T-helper 22 cell (primary cell): Measurements from ENCODE around the gene FER1L5.
A peak's percentile ranks its signal among the peaks of the same experiment; 100 is the strongest.
"Not testable (repeated sequence)": the region's sequence is repeated elsewhere in the genome, so short reads cannot be mapped to it uniquely, and the experiment has no call there.

Experiments
- DNase-seq: peaks from one replicate; pipeline ENCODE4 v3.0.0-alpha.2; 2020; ENCODE audit warnings: low read depth

Gene FER1L5

GRCh38 chr2:96636551-96637171 is 5.9 kb upstream of the FER1L5 start:
- no peak for DNase-seq

DNA sequence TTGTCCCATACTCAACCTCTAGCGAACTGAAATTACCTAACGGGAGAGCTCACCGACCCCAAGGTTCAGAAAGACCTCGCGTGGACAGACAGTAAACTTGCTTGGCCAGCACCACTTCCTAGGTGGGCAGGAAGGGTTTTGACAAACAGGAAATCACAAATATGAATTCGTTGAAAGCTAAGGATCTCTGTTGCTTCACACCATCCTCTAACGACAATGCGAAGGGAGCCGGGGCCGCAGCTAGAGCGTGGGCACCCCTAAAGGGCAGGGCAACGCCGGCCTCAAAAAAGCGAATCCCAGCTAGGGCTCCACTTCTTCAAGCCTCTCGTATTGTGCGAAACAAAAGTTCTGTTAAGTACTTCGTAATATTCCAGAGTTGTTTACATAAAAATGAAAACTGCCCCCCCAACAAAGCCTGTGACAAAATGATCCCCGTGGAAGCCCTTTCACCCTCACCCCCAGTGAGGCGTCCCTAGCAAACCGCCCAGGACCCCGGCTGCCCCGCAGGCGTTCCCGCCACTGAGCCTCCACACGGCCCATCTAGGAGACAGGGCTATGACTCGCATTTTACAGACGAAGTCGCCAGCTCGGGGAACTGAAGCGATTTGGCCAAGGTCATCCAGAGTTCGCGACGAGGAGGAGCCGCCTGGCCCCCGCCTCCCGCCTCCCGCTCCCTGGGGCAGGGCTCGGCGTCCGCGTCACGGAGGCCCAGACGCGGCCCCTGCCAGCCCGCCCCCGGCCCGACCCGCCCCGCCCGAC is 5.0 kb upstream of the FER1L5 start:
- DNase-seq = peak; percentile 79

DNA sequence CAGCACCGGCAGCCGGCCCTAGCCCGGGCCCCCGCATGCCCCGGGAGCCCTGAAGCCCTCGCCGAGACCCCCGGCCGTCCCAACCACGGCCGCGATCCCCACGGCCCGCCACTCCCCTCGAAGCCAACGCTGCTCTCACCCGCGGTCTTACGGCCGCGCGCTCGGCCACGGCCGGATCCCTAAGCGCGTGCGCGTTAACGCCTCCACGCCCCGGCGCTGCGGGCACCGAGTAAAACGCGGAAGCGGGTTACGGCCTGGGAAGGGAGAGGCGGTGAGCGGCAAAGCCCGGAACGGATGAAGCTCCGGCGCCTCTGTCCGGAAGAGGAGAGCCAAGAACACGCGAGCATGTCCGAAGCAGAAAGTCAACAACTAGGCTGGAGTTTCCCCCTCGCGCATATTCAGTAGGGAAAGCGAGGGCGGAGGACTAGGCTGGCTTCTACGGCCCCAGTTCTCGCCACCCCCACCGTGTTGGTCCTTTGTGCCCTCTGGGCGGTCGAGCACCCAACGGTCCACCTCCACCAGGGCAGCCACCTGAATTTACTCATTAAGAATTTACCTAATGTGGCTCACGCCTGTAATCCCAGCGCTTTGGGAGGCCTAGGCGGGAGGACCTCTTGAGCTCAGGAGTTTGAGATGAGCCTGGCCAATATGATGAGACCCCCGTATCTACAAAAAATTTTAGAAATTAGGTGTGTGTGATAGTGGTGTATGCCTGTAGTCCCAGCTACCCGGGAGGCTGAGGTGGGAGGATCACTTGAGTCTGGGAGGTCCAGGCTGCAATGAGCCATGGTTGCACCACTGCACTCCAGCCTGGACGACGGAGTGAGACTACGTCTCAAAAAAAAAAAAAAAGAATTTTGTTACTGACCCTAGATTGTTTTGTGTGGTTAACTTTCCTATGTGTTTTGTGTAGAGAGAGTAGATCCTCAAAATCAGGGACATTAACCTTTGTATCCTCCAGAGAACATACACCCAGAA is 4.1 kb upstream of the FER1L5 start, which contains the start of gene KANSL3:
Gene KANSL3 (minus strand): TSS at position 169 of the 978 bp plus-strand sequence. CDS start 1,177 bp downstream, outside the sequence.
- peak; percentile 70 for DNase-seq

DNA sequence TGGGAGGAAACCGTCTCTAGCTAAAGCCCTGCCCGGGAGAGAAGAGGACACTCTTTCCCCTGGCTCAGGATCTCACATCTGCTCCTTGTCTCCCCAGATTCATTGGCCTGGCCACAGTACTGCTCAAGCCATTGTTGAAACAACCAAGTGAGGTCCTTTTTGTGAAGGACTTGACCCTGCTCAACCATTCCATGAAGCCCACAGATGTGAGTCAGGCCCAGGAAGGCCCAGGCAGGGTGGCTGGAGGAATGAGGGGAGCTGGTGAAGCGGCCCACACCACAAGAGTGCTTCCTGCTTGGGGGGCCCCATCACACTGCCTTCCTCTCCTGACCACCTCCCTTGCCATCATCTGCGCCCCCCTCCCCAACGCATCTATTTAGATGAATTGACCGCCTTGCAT is 5.1 kb downstream of the FER1L5 start:
- no peak for DNase-seq

DNA sequence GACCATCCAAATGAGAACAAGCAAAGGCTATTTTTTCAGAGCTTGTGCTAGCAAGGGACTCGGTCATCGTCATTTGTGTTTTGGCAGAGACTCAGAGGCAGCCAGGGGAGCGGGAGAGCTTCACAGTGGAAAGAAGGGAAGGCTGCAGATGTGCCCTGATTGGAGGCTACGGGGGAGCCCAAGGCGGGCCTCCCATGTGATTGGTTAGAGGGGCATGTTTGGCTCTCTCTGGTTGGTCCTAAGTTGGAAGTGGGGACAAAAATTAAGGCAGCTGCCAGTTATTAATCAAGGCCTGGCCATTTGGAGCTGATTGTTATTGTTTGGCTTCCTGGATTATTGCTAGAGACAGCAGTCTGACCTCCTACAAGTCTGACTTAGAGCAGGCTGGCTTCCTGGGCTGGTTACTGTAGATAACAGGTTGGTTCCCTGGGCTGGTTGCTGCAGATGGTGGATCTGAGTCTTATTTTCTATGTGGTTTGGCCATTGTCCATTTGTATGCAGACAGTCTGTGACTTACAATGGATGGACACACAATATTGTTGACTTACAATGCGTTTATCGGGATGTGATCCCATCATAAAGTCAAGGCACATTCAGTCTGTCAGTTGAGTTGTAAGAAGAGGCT is 5.9 kb downstream of the FER1L5 start:
- DNase-seq = no peak

- DNase-seq = no peak
Measured at GRCh38 chr2:96649342-96649741, 6.8 kb downstream of the FER1L5 start.

DNA sequence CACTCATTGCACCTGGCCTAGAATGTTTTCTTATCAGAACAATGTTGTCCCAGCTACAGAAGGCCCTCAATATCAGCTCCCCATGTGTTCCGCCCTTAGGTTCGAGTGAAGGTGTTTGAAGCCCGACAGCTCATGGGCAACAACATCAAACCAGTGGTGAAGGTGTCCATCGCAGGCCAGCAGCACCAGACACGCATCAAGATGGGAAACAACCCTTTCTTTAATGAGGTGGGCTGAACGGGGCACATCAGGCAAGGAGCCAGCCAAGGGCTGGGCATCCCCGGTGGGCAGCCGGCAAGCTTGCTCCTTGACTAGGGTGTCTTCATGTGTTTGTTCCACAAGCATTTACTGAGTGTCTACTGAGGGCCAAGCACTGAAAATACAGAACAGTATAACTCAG is 9.2 kb downstream of the FER1L5 start:
- no peak for DNase-seq

DNA sequence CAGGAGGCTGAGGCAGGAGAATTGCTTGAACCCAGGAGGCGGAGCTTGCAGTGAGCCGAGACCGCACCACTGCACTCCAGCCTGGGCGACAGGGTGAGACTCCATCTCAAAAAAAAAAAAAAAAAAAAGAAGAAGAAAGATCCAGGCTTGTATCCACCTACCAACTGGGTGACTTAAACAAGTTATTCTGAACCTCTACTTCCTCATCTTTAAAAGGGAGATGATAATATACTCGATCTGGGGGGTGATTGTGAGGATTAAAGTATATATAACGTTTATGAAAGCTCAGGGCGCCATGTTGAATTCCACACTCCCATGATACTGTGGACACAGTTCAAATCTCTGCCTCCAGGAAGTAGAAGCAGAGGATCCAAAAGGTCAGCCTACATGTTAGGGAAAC is 12.2 kb downstream of the FER1L5 start:
- not testable (repeated sequence) for DNase-seq

DNA sequence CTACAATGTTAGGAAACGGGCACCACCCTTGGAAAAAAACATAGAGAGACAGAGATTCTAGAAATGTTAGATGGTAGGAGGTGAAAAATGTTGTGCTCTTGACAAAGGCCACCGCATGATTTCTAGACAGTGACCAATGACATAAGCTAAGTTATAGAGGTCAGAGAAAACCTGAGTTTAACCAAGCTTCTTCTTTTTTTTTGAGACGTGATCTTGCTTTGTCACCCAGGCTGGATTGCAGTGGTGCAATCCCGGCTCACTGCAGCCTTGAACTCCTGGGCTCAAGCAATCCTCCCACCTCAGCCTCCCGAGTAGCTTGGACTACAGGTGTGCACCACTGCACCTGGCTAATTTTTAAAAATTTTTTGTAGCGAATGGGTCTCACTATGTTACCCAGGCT is 13.0 kb downstream of the FER1L5 start:
- DNase-seq = no peak

GRCh38 chr2:96656540-96656939 is 14.0 kb downstream of the FER1L5 start:
- no peak for DNase-seq

DNA sequence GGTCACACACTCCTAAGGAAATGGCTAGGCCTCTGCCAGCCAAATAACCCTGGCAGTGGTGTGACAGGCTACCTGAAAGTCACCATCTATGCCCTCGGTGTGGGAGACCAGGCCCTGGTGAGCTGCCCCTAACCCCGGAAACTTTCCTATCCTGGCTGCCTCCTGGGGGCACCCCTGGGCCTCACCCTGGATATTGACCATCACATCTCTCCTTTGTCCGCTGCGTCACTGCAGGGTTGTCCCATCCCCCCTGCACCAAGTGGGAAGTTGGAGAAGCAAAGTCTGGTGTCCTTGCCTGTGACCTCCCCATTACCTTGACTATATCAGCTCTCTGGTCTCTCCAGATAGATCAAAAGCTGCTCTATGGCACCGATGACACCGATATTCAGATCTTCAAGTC is 18.8 kb downstream of the FER1L5 start:
- DNase-seq = no peak

DNA sequence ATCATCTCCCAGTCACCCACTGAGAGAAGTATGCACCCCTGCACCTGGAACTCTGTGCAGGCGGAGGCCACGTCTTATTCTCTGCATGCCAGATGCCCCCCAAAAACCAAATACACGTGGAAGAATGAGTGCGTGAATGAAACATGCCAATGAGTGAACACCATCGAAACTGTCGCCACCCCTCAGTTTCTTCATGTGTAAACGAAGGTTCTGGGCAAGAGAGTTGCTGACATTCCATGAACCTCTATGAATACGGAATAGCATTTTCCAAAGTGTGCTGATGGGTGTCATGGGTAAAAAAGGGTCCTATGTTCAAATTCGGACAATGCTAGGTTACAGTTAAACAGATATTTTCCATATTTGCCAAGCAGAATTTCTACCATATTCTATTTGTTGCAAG is 19.8 kb downstream of the FER1L5 start:
- DNase-seq = no peak

DNA sequence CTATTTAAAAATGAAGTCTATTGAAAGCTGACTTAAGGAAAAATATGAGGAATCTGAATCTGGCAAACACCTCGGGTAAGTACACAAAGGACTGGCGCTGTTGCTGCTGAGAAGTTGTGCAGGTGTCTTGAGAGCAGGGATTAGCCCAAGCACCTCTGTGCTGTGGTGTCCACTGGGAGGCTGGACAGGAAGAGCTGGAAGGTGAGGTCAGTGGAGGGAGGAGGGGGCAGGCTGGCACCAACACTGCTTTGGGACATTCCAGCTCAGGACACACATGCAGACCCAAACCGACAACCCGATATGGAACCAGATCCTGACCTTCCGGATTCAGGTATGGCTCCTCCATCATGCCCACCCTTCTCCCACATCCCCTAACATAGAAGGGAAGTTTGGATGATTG is 20.6 kb downstream of the FER1L5 start:
- DNase-seq = no peak

- no peak for DNase-seq
Measured at GRCh38 chr2:96663829-96664228, 21.3 kb downstream of the FER1L5 start.

GRCh38 chr2:96664366-96664925 is 21.9 kb downstream of the FER1L5 start:
- DNase-seq = no peak

DNA sequence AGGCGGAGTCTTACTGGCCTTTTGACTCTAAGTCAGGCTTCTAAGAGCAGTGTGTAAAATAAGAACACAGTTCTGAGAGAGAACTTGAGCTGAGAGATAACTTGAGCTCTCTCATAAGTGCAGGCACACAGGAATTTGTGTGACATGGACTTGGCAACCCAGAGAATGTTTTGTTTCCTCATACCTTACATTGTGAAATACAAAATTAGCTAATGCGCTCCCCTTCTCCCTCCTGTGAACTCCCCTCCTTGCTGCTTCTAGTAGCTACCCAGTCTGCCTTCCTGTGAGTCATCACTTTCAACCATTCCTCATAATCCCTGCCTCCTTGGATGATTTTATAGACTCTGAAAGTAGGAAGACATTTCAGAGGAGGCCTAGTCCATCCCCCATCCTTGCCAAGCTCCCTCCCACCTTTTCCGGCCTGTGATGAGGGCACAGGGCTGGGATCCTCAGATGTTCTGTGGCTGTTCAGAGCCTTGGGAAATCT is 22.6 kb downstream of the FER1L5 start:
- DNase-seq = no peak

GRCh38 chr2:96665717-96666116 is 23.2 kb downstream of the FER1L5 start:
- not testable (repeated sequence) for DNase-seq

GRCh38 chr2:96668771-96669170 is 26.2 kb downstream of the FER1L5 start:
- DNase-seq = no peak

DNA sequence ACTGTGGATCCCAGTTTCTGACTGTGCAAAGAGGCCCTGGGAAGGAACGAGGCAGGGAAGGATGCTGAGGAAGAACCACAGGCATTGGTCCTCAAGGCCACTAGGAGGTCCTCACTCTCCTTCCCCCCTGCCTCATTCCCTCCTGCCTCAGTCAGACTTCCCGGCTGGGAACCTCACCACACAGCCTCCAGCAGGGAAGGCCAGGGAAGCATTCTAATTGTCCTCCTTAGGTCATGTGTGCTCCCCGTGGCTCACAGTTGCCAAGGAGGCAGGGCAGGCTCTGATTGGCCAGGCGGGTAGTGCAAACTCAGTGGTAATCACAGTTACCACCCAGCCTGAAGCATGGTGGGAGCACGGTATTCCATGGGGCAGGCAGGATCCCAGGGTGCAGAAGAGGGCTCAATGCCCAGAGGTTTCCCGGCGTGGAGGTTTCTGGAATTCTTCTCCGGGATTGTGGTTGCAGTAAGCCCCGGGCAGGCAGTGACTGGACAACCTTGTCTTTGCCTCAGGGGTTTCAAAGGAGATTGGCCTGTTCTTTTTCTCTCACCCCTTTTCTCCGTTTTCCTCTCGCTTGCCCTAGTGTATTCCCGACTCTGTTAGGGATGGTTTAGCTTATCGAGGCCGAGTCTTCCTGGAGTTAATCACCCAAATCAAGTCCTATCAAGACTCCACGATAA is 27.1 kb downstream of the FER1L5 start:
- no peak for DNase-seq

GRCh38 chr2:96679848-96680247 is 37.3 kb downstream of the FER1L5 start:
- DNase-seq = no peak

DNA sequence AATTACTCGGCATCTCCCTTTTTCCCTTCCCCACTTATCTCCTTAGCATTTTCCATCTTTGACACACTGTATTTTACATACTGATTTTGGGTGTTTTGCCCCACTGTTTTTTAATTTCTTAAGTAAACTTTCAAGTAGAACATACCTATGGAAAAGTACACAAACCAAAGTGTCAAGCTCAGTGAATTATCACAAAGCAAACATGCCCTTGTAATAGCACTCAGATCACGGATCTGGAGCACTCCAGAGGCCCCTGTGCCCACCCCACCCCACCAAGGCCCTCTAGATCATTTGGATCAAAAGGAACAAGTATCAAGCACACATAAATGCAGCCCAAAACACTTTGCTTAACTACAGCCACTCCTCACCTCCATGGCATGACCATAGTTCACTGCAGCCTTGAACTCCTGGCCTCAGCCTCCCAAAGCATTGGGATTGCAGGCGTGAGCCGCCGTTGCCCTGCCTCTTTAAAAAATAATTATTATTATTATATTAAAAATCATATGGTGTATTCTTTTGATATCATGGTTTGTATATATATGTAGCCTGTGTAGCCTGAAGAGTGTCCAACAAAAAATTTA is 38.1 kb downstream of the FER1L5 start:
- no peak for DNase-seq
